AG08396 (cell line): ENCODE results near the gene TJAP1.
"Not testable (repeated sequence)": the region's sequence is repeated elsewhere in the genome, so short reads cannot be mapped to it uniquely, and the experiment has no call there.

Experiments
- DNase-seq: peaks from one replicate; pipeline ENCODE4 v3.0.0; 2012; ENCODE audit warnings: low spot score, mixed read lengths

TJAP1 gene

GRCh38 chr6:43453831-43454230, 23.5 kb upstream of the TJAP1 start:
- peak; percentile 16 for DNase-seq

GRCh38 chr6:43454290-43454695, 23.1 kb upstream of the TJAP1 start:
- no peak for DNase-seq

GRCh38 chr6:43454696-43455530, 22.5 kb upstream of the TJAP1 start:
- peak; percentile 94 for DNase-seq

- peak; percentile 41 for DNase-seq
Measured at GRCh38 chr6:43455531-43456428, 21.6 kb upstream of the TJAP1 start, which contains the start of gene DLK2. DLK2 (minus strand) TSS chr6:43455548; CDS start chr6:43454825, 723 bp downstream.

- DNase-seq, result no peak
Measured at GRCh38 chr6:43457643-43458042, 19.7 kb upstream of the TJAP1 start.

GRCh38 chr6:43458154-43458553, 19.2 kb upstream of the TJAP1 start:
- not testable (repeated sequence) for DNase-seq

- DNase-seq, result no peak
Measured at GRCh38 chr6:43459535-43459934, 17.8 kb upstream of the TJAP1 start.

GRCh38 chr6:43460032-43460431, 17.3 kb upstream of the TJAP1 start:
- no peak for DNase-seq

GRCh38 chr6:43461936-43462335, 15.4 kb upstream of the TJAP1 start:
- DNase-seq, result no peak

- no peak for DNase-seq
Measured at GRCh38 chr6:43464337-43464736, 13.0 kb upstream of the TJAP1 start.

GRCh38 chr6:43465948-43466347, 11.4 kb upstream of the TJAP1 start:
- DNase-seq, result no peak

GRCh38 chr6:43467265-43467664, 10.1 kb upstream of the TJAP1 start:
- not testable (repeated sequence) for DNase-seq

- no peak for DNase-seq
Measured at GRCh38 chr6:43467752-43468151, 9.6 kb upstream of the TJAP1 start.

GRCh38 chr6:43468240-43468639, 9.1 kb upstream of the TJAP1 start:
- no peak for DNase-seq

GRCh38 chr6:43468748-43469681, 8.4 kb upstream of the TJAP1 start:
- no peak for DNase-seq

GRCh38 chr6:43469947-43470346, 7.4 kb upstream of the TJAP1 start:
- DNase-seq, result no peak

GRCh38 chr6:43471399-43471798, 6.0 kb upstream of the TJAP1 start:
- DNase-seq, result no peak

GRCh38 chr6:43472515-43472914, 4.9 kb upstream of the TJAP1 start:
- no peak for DNase-seq

GRCh38 chr6:43475516-43475915, 1.9 kb upstream of the TJAP1 start:
- DNase-seq, result no peak

- DNase-seq, result no peak
Measured at GRCh38 chr6:43476746-43477145, 624 bp upstream of the TJAP1 start.

- DNase-seq, result no peak
Measured at GRCh38 chr6:43478008-43478372, 620 bp downstream of the TJAP1 start.

- no peak for DNase-seq
Measured at GRCh38 chr6:43481075-43481474, 3.7 kb downstream of the TJAP1 start.
